K562 (cell line): Measurements from ENCODE around the gene REEP2. TPM values are rescaled to one million over a fixed set of nuclear protein-coding genes. Genes with fewer than 3 reads are reported as not detected.

Experiments used
- BDP1 ChIP-seq: IDR thresholded peaks from 3 replicates; pipeline ENCODE4 v1.6.1; 2011; ENCODE audit not compliant: insufficient read length, insufficient read depth
- ETV5 ChIP-seq: sonication (generic); formaldehyde crosslinking; IDR thresholded peaks from 2 replicates; pipeline ENCODE4 v1.4.0; 2020; ENCODE audit warnings: low read depth, mild to moderate bottlenecking, missing genetic modification reagents
- HSF4 ChIP-seq: fragments of 250-450 bp; sonication (Bioruptor Pico); IDR thresholded peaks from 2 replicates; pipeline ENCODE4 v2.1.2; 2022; ENCODE audit warnings: mild to moderate bottlenecking, moderate library complexity, borderline replicate concordance
- LCOR ChIP-seq: sonication (generic); formaldehyde crosslinking; IDR thresholded peaks from 2 replicates; pipeline ENCODE4 v1.8.0; 2022; ENCODE audit warnings: mild to moderate bottlenecking, missing genetic modification reagents
- MAFK ChIP-seq: IDR thresholded peaks from 2 replicates; pipeline ENCODE4 v1.6.1; 2011; ENCODE audit warnings: low read length, improper control_type of control experiment
- MITF ChIP-seq: IDR thresholded peaks from 2 replicates; pipeline ENCODE4 v1.6.1; 2014; ENCODE audit warnings: antibody characterized with exemption
- MYC ChIP-seq, 2 experiments: fragments of 250-450 bp in 1 of 2; sonication (Bioruptor Pico) in 1 of 2; IDR thresholded peaks; 2 replicates each; pipeline versions ENCODE4 v1.5.1 to v1.6.1; 2012 to 2021; ENCODE audit warnings: low read depth in 2 of 2, borderline replicate concordance in 1 of 2, improper control_type of control experiment in 1 of 2, low read length in 1 of 2, mild to moderate bottlenecking in 1 of 2, moderate library complexity in 1 of 2
- MYNN ChIP-seq, 2 experiments: sonication (generic); formaldehyde crosslinking in 1 of 2; IDR thresholded peaks; 2 replicates each; pipeline versions ENCODE4 v1.5.0 to v1.6.1; 2016 to 2020; ENCODE audit warnings: antibody characterized with exemption in 1 of 2, missing genetic modification reagents in 1 of 2
- NFE2L1 ChIP-seq: fragments of 450-650 bp; IDR thresholded peaks from 2 replicates; pipeline ENCODE4 v1.6.1; 2016; ENCODE audit warnings: missing genetic modification characterization, low read depth, mild to moderate bottlenecking, missing compliant biosample characterization, moderate library complexity, borderline replicate concordance
- PHF21A ChIP-seq: fragments of 450-650 bp; IDR thresholded peaks from 2 replicates; pipeline ENCODE4 v1.6.1; 2017; ENCODE audit warnings: low read depth, borderline replicate concordance
- POLR2AphosphoS5 ChIP-seq: IDR thresholded peaks from 2 replicates; pipeline ENCODE4 v1.6.1; 2011; ENCODE audit warnings: mild to moderate bottlenecking, low read depth, low read length, moderate library complexity; ENCODE audit not compliant: control insufficient read depth, insufficient read depth
- RCOR1 ChIP-seq, 2 experiments: IDR thresholded peaks; 2 replicates each; pipeline ENCODE4 v1.6.1; 2012; ENCODE audit warnings: low read depth in 2 of 2, low read length in 2 of 2, borderline replicate concordance in 1 of 2, improper control_type of control experiment in 1 of 2
- SMAD2 ChIP-seq: fragments of 150-350 bp; IDR thresholded peaks from 2 replicates; pipeline ENCODE4 v1.6.1; 2014; ENCODE audit warnings: low read depth, mild to moderate bottlenecking, low read length
- TFAP4 ChIP-seq: sonication (generic); formaldehyde crosslinking; IDR thresholded peaks from 2 replicates; pipeline ENCODE4 v1.8.0; 2022; ENCODE audit warnings: missing genetic modification reagents, mild to moderate bottlenecking, moderate library complexity, borderline replicate concordance
- U2AF1 ChIP-seq: fragments of 200-400 bp; formaldehyde crosslinking; optimal IDR thresholded peaks from 2 replicates; pipeline ENCODE3; 2017; ENCODE audit warnings: mild to moderate bottlenecking, low read depth, low read length, moderate library complexity
- ZFP30 ChIP-seq: fragments of 250-450 bp; sonication (Bioruptor Pico); IDR thresholded peaks from 2 replicates; pipeline ENCODE4 v1.8.0; 2022; ENCODE audit warnings: moderate library complexity, mild to moderate bottlenecking, inconsistent platforms, borderline replicate concordance
- ZNF224 ChIP-seq: sonication (generic); formaldehyde crosslinking; IDR thresholded peaks from 2 replicates; pipeline ENCODE4 v1.8.0; 2022; ENCODE audit warnings: mild to moderate bottlenecking, missing genetic modification reagents
- ZNF354B ChIP-seq: fragments of 250-450 bp; sonication (Bioruptor Pico); IDR thresholded peaks from 2 replicates; pipeline ENCODE4 v1.4.0; 2020
- polyA plus RNA-seq, 8 experiments: library from polyadenylated mRNA; depleted of rRNA in 4 of 8; stranded (reverse) in 5 of 8; unstranded in 3 of 8; fragments of >200 nt; fragmentation: Nextera tagmentation in 2 of 8; fragmentation: Illumina TruSeq in 1 of 8; extraction: Ambion mirVana in 2 of 8; extraction: Trizol in 1 of 8; gene quantifications; 2 replicates each; pipeline versions ENCODE4 v1.2.1 to v1.2.3, GENCODE V29; 2011 to 2014; ENCODE audit warnings: inconsistent platforms in 1 of 8, missing spikeins in 1 of 8
- total RNA-seq, 7 experiments: library from RNA; depleted of rRNA in 6 of 7; stranded (reverse); fragments of >200 nt in 6 of 7; fragmentation: Illumina TruSeq in 2 of 7; extraction: Trizol in 2 of 7; gene quantifications; 2 replicates each; pipeline versions ENCODE4 v1.2.1 to v1.2.3, GENCODE V29; 2011 to 2021; ENCODE audit warnings: low replicate concordance in 1 of 7
- TF ChIP-seq, protein P1 (sequence below): fragments of 450-650 bp; IDR thresholded peaks from 2 replicates; pipeline ENCODE4 v1.6.1; 2016; ENCODE audit warnings: mild to moderate bottlenecking
- TF ChIP-seq, protein P2 (sequence below): fragments of 200-400 bp; formaldehyde crosslinking; IDR thresholded peaks from 2 replicates; pipeline ENCODE4 v1.6.1; 2017; ENCODE audit warnings: mild to moderate bottlenecking, low read depth, low read length, moderate library complexity

REEP2 gene
- total and polyA plus RNA-seq, 9 of the 15 experiments (the other 6 are each of a cell fraction or from before 2014, with no cell fraction given), result 0.03 to 1.1 (median 0.12) TPM; not detected in 1

DNA sequence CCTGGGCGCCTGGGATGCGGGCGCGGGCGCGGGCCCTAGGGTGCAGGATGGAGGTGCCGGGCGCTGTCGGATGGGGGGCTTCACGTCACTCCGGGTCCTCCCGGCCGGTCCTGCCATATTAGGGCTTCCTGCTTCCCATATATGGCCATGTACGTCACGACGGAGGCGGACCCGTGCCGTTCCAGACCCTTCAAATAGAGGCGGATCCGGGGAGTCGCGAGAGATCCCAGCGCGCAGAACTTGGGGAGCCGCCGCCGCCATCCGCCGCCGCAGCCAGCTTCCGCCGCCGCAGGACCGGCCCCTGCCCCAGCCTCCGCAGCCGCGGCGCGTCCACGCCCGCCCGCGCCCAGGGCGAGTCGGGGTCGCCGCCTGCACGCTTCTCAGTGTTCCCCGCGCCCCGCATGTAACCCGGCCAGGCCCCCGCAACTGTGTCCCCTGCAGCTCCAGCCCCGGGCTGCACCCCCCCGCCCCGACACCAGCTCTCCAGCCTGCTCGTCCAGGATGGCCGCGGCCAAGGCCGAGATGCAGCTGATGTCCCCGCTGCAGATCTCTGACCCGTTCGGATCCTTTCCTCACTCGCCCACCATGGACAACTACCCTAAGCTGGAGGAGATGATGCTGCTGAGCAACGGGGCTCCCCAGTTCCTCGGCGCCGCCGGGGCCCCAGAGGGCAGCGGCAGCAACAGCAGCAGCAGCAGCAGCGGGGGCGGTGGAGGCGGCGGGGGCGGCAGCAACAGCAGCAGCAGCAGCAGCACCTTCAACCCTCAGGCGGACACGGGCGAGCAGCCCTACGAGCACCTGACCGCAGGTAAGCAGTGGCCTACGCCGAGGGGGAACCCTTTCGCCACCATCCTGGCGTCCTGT, 26.6 kb downstream of the REEP2 start, which contains the start of gene EGR1 (continued):
- TF ChIP-seq MITF, result no peak
- TF ChIP-seq NFE2L1, result no peak
- TF ChIP-seq PHF21A, result peak; percentile 26; the same call in 1 of the 2 replicates
- TF ChIP-seq RCOR1 (IDR thresholded peaks at IDR 0.05; ENCODE audit: borderline replicate concordance in 1 of 2, low read depth in 2 of 2, low read length in 2 of 2), result no peak; a peak in 1 of 4 replicates
- peak; percentile 37 for TF ChIP-seq ETV5 (CRISPR knock-in tag)
- peak; percentile 94 for TF ChIP-seq U2AF1
- TF ChIP-seq BDP1, result no peak
- no peak for TF ChIP-seq MYC (IDR thresholded peaks at IDR 0.05; ENCODE audit: low read depth, low read length)
- no peak for TF ChIP-seq MYC (CRISPR knock-in tag; IDR thresholded peaks at IDR 0.05; ENCODE audit: borderline replicate concordance, low read depth)
- TF ChIP-seq SMAD2, result no peak
- no peak for TF ChIP-seq ZNF354B (CRISPR knock-in tag)
- TF ChIP-seq HSF4 (CRISPR knock-in tag), result no peak
- TF ChIP-seq LCOR, result peak; percentile 96; the same call in 1 of the 2 replicates
- TF ChIP-seq, protein P1, sequence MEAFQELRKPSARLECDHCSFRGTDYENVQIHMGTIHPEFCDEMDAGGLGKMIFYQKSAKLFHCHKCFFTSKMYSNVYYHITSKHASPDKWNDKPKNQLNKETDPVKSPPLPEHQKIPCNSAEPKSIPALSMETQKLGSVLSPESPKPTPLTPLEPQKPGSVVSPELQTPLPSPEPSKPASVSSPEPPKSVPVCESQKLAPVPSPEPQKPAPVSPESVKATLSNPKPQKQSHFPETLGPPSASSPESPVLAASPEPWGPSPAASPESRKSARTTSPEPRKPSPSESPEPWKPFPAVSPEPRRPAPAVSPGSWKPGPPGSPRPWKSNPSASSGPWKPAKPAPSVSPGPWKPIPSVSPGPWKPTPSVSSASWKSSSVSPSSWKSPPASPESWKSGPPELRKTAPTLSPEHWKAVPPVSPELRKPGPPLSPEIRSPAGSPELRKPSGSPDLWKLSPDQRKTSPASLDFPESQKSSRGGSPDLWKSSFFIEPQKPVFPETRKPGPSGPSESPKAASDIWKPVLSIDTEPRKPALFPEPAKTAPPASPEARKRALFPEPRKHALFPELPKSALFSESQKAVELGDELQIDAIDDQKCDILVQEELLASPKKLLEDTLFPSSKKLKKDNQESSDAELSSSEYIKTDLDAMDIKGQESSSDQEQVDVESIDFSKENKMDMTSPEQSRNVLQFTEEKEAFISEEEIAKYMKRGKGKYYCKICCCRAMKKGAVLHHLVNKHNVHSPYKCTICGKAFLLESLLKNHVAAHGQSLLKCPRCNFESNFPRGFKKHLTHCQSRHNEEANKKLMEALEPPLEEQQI, result no peak
- TF ChIP-seq MAFK, result no peak
- TF ChIP-seq, protein P2, sequence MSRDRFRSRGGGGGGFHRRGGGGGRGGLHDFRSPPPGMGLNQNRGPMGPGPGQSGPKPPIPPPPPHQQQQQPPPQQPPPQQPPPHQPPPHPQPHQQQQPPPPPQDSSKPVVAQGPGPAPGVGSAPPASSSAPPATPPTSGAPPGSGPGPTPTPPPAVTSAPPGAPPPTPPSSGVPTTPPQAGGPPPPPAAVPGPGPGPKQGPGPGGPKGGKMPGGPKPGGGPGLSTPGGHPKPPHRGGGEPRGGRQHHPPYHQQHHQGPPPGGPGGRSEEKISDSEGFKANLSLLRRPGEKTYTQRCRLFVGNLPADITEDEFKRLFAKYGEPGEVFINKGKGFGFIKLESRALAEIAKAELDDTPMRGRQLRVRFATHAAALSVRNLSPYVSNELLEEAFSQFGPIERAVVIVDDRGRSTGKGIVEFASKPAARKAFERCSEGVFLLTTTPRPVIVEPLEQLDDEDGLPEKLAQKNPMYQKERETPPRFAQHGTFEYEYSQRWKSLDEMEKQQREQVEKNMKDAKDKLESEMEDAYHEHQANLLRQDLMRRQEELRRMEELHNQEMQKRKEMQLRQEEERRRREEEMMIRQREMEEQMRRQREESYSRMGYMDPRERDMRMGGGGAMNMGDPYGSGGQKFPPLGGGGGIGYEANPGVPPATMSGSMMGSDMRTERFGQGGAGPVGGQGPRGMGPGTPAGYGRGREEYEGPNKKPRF, result no peak
- TF ChIP-seq ZNF224, result no peak
- TF ChIP-seq MYNN (IDR thresholded peaks at IDR 0.05), result no peak
- no peak for TF ChIP-seq MYNN (CRISPR knock-in tag; IDR thresholded peaks at IDR 0.05)
- TF ChIP-seq TFAP4 (CRISPR knock-in tag), result peak; percentile 83
- TF ChIP-seq ZFP30 (CRISPR knock-in tag), result no peak
- TF ChIP-seq POLR2AphosphoS5, result peak; percentile 93
